Glutamatergic neuron (in vitro differentiated cells): ENCODE data around the gene CAMK2B. TPM values are rescaled to one million over a fixed set of nuclear protein-coding genes. Genes with fewer than 3 reads are reported as not detected.

Experiments
- DNase-seq: peaks from one replicate; pipeline ENCODE4 v3.0.0; 2022
- H3K27ac Mint-ChIP-seq: one replicate; pipeline ENCODE4 v1.8.0; 2020; ENCODE audit warnings: mild to moderate bottlenecking, mixed read lengths, inconsistent platforms; ENCODE audit not compliant: unreplicated experiment
- H3K27me3 Mint-ChIP-seq: one replicate; pipeline ENCODE4 v1.8.0; 2020; ENCODE audit warnings: mild to moderate bottlenecking, moderate library complexity, mixed read lengths, inconsistent platforms; ENCODE audit not compliant: unreplicated experiment
- H3K36me3 Mint-ChIP-seq: one replicate; pipeline ENCODE4 v1.8.0; 2020; ENCODE audit warnings: mild to moderate bottlenecking, mixed read lengths, inconsistent platforms; ENCODE audit not compliant: unreplicated experiment
- H3K4me1 Mint-ChIP-seq: one replicate; pipeline ENCODE4 v1.8.0; 2020; ENCODE audit warnings: mild to moderate bottlenecking, low read depth, mixed read lengths, inconsistent platforms; ENCODE audit not compliant: unreplicated experiment
- H3K4me3 Mint-ChIP-seq: one replicate; pipeline ENCODE4 v1.8.0; 2020; ENCODE audit warnings: mild to moderate bottlenecking, mixed read lengths, inconsistent platforms; ENCODE audit not compliant: unreplicated experiment
- H3K9me3 Mint-ChIP-seq: one replicate; pipeline ENCODE4 v1.8.0; 2020; ENCODE audit warnings: mild to moderate bottlenecking, moderate library complexity, mixed read lengths, inconsistent platforms; ENCODE audit not compliant: unreplicated experiment
- total RNA-seq: library from RNA; stranded (reverse); fragmentation: NEBNext Ultra II Directional; extraction: Animal tissue kit (Norgen Biotek cat#: 25700); gene quantifications from one replicate; pipeline ENCODE4 v1.2.1, GENCODE V29; 2021; ENCODE audit not compliant: unreplicated experiment
- TF ChIP-seq, protein P1 (sequence below): fragments of 200-600 bp; sonication (generic); IDR thresholded peaks from one replicate; pipeline ENCODE4 v1.5.0; 2021; ENCODE audit not compliant: partially characterized antibody, unreplicated experiment

Gene CAMK2B
- total RNA-seq, 1 donor from 2014 or later = 55.1 TPM

DNA sequence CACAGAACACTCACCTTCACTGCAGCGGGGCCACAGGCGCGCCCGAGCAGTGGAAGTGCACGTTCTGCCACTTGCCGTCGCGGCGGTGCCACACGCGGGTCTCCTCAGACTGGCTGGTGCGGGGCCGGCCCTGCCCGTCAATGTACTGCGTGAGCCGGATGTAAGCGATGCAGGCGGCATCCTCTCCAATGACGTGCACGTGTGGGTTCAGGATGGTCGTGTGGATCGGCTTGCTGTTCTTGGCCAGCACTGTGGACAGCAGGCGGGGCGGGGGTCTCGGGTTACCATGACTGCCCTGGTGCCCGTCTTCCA lies 105.4 kb downstream of the CAMK2B start:
- Mint-ChIP-seq H3K4me1 (peaks cover 29% of the 10 kb centered on the region), H3K27me3 (peaks cover 10% of the 10 kb centered on the region), H3K9me3 (peaks cover 12% of the 10 kb centered on the region), H3K36me3 (no peaks in the 10 kb centered on the region), H3K4me3 (no peak overlapping the region), H3K27ac (peak overlapping the region; percentile 38)
- no peak for DNase-seq
- TF ChIP-seq, protein P1, sequence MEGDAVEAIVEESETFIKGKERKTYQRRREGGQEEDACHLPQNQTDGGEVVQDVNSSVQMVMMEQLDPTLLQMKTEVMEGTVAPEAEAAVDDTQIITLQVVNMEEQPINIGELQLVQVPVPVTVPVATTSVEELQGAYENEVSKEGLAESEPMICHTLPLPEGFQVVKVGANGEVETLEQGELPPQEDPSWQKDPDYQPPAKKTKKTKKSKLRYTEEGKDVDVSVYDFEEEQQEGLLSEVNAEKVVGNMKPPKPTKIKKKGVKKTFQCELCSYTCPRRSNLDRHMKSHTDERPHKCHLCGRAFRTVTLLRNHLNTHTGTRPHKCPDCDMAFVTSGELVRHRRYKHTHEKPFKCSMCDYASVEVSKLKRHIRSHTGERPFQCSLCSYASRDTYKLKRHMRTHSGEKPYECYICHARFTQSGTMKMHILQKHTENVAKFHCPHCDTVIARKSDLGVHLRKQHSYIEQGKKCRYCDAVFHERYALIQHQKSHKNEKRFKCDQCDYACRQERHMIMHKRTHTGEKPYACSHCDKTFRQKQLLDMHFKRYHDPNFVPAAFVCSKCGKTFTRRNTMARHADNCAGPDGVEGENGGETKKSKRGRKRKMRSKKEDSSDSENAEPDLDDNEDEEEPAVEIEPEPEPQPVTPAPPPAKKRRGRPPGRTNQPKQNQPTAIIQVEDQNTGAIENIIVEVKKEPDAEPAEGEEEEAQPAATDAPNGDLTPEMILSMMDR = no peak

DNA sequence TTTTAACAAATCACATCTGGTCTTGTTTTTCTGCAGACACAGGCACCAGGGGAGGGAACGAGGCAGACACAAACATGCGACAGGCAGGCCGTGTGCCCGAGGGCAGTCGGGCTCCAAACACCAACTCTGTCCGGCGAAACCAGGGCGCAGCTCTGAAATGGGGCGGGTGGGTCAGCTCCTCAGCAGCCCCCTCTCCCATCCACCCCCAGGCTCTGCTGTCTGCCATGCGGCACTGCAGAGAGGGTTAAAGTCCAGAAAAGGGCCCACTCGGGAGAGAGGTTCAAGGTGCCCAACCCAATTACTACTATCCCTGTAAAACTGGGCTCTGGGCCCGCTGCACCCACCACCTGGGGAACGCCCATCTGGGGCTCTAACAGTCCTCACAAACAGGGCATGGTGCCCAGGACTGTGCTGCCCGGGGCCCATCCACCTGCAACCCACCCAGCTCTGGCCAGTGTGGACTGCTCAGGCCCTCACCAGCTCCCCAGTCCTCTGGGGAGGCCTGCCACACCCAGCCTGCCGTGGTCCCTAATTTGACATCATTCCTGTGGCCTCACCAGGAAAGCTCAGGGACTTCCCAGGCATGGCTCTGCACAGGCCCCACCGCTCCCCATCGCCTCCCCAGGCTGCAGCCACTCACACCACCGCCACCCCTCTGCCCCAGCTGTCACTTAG lies 105.9 kb downstream of the CAMK2B start:
- TF ChIP-seq, protein P1 = no peak
- no peak for DNase-seq

DNA sequence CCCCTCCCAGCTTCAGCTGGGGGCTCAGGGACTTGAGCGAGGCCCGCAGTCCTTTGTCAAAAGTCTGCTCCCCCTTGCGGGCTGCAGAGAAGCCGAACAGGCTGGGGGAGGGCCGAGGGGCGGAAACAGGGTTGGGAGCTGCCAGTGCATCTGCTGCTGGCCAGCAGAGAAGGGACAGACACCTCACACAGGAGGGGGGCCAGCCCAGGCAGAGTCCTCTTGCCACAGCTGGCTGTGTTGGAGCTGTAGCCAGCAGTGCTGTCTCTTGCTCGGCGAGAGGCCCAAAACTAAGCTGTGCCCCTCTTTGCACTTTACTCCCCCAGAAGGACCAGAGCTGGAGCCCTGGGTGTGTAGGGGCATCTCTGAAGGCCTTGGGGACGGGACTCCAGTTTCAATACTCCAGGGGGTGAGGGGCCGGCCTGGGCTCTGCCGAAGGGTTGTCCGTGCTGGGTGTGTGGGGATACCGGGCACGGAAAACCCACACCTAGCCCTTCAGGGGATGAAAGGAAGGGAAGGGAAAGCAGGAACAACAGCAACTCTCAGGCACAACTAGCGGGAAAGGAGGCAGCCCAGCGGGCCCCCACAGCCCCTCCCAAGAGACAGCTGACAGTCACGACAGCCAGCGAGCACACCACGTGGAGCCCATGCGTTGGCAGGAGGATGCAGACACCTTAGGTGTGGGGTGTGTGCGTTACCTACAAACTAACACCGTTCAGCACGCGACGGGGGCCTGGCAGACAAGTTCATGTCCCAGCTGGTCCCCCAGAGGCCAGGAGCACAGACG lies 106.8 kb downstream of the CAMK2B start:
- TF ChIP-seq, protein P1 = no peak
- Mint-ChIP-seq H3K4me3 (no peak overlapping the region), H3K27me3 (peaks cover 10% of the 10 kb centered on the region), H3K9me3 (peaks cover 12% of the 10 kb centered on the region), H3K36me3 (no peaks in the 10 kb centered on the region), H3K27ac (peak overlapping the region; percentile 97), H3K4me1 (peaks cover 27% of the 10 kb centered on the region)
- DNase-seq = peak; percentile 81

More for the DNA sequence above, 105.9 kb downstream of the CAMK2B start:
- Mint-ChIP-seq H3K9me3 (peaks cover 12% of the 10 kb centered on the region), H3K4me3 (no peak overlapping the region), H3K27me3 (peaks cover 10% of the 10 kb centered on the region), H3K27ac (peak overlapping the region; percentile 38), H3K36me3 (no peaks in the 10 kb centered on the region), H3K4me1 (peaks cover 29% of the 10 kb centered on the region)

DNA sequence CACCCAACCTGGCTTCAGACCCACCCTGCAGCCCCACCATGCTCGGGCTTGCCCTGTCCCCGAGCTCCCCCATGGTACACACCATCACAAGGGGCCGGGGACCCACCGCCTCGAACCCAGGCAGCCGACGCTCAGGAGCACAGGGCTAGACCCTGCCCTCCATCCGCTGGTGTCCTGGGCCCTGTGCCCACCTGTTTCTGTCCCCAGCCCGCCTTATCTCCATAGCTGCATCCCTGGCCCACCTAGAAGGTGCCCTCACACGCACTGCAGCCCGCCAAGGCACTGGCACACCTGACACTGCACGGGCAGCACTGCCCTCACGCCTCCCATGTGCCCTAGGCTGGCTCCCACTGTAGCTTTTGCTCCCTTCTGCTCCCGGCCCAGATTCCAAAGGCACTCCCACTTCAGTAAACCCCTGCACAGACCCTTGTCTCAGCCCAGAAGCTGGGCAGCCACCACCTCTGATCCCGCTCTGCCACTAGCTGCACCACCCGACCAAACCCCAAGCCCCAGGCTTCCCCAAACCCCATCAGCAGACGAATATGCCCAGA lies 107.5 kb downstream of the CAMK2B start:
- Mint-ChIP-seq H3K9me3 (peaks cover 12% of the 10 kb centered on the region), H3K36me3 (no peaks in the 10 kb centered on the region), H3K4me3 (peak overlapping the region; percentile 28), H3K4me1 (peaks cover 22% of the 10 kb centered on the region), H3K27me3 (peaks cover 10% of the 10 kb centered on the region), H3K27ac (peak overlapping the region; percentile 97)
- TF ChIP-seq, protein P1 = no peak
- peak; percentile 14 for DNase-seq
